SIG-M5 treated with dmso at 0.1 percent for 504 hours (cell line): ENCODE results near the gene COL13A1.

Experiments used
- DNase-seq: peaks from one replicate; lab custom pipeline; 2025; ENCODE audit not compliant: unreplicated experiment; lab: John Stamatoyannopoulos, UW

COL13A1 gene

DNA sequence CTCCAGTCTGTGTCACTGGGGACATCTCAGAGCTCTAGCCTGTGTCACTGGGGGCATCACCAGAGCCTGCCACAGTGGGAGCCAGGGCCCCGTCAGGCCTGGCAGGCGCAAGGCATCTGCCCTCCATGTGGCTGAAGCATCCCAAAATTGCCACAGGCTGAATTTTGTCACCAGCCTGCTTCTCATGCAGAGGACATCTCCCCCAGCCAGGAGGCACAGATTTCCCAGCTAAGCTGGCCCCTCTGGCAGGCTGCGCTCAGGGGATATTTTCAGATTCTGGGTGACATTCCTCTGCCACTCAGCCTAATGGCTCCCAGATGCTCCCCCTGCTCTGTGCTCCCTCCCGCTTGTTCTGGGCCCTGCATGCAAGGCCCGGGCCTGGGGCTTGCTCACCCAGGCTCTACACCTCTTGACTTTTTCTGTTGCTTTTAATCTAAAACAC, 64.6 kb downstream of the COL13A1 start:
- DNase-seq, result no peak

DNA sequence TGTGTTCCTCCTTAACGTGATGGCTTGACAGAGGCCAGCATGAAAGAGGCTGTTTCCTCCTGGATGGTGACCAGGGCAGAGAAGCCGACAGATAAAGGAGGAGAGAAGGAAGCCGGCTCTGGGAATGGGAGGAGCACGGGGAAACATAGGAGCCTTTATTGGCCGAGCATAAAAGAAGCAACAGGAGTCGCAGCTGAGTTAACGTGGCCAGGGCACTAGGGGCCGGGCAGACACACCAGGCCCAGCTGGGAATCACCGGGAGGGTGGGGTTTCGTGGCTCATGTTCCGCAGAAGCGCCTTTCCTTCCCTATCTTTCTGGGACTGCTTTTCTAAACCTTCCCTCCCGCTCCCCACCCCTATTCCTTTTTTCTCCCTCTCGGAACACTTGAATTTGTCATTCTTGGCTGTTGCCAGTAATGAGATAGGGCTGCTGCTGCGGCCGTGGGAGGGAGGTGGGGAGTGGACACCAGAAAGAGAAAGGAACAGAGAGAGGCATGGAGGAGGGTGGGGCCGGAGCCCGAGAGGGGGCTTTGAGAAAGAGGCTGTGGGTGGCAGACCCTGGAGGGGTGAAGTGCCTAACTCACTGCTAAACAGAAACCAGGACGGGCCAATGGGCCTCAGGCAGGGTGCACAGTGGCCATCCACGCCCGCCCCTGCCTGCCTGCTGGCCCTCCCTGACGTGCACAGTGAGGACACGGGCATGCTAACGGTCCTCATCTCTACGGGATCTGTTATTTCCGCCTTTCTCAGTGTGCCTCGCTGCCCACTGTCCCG, 65.2 kb downstream of the COL13A1 start:
- no peak for DNase-seq

DNA sequence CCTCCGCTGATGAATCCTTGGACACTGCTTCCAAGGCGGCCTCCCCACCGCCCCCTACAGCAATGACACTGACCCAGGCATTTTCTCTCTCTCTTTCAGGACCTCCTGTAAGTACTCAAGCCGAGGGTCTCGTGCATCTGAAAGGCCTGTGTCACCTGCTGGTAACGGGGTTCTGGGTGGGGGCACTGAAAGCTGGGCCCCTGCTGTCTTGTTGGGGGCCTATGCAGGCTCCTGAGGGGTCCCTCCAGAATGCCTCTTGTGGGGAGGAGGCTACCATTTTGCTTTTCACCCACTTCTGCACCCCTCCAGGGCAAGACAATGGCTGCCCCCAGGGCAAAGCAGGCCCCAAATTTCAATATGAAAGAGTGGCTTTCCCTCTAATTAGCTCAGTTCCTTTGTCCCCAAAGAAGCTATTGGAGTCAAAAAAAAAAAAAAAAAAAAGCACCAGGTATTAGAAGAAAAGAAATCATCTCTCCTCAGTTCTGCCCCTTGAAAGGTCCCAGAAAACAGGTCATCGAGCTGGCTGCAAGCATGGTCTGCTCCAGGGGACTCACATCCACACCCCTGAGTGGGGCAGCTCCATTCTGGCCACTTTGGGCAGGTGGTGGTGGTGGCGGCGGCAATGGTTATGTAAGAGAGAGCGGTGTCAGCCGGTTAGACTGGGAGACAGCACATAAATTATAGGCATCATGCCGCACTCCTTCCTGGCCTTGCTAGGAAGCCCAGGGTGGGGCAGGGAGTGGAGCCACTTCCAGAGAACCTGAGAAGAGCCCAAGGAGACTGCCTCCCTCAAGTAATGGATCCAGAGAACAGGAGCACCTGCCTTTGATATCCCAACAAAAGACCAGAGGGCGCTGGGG, 66.2 kb downstream of the COL13A1 start:
- no peak for DNase-seq

DNA sequence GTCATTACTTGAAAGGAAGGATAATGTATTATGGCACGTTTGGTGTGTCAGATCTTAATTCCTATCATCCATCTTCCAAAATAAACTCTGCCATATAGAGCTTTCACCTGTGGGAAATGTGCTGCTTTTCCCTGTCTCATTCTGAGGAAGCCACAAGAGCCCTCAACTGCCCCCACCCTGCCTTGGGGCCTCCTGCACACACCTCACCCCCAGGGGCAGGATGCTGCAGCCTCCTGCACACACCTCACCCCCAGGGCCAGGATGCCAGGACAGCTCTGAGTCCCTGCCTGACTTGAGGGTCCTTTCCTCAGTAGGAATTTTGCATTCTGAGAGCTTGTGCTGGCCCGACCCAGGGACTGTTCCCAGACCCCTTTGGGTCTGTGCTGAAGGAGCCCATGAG, 67.1 kb downstream of the COL13A1 start:
- no peak for DNase-seq

DNA sequence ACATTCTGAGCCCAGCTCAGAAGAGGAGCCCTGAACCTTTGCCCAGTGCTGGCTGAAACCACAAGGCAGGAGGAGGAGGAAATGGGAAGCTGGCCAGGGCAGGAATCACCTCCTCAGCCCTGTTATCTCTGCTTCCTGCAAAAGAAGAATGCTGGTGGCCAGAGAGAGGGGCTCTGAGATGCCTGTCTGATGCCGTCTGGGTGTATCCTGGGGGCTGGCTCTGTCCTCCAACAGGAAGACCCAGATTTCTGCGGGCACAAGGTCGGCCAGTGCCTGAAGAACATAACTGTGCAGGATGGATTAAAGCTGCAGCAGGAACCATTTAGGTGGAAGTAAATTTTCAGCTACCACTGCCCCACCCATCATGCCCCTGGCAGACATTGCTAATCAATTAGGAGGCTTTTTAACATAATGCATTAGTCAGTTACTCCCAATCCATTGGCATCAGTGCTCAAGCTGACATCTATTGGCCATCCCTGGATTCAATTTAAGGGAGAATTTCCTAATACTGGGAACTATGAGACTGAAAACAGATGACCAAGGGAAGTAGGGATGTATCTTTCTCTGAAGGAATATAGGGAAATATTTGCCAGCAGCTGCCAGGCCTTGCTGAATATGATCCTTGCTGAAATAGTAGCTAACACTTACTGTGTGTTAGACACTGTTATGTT, 67.7 kb downstream of the COL13A1 start:
- no peak for DNase-seq

DNA sequence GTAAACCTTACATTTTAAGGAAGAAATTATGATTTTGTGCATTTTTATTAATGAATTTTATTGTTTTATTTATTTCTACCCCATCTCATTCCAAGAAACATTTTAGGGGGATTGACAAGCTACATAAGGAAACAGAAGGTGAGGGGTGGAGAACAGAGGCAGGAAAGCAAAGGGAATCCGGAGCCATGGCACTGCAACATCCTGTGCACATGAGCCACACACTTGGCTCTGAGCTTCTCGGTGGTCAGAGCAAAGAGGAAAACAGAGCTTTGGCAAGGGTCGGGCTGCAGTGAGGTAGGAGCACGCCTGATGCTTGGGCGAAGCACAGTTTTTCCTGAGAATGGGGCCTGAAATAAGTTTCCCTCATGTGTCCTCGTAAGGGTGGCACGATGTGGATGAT, 68.9 kb downstream of the COL13A1 start:
- no peak for DNase-seq

DNA sequence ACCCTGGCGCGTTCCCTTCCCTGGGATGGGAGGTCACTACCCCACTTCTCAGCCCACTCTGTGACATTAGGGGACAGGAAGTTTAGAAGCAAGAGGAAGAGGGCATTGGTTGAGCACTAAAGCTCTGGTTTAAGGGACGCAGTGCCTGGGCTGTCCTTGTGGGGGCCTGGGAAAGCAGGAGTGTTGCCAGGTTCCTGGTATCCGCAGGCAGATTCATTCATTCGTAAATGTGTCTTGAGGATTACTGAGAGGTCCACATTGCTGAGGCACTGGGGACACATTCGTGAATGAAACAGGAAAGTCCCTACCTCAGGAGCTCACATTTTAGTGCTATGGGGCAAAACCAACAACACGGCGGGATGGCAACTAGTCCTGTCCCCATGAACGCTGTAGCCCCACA, 69.4 kb downstream of the COL13A1 start:
- DNase-seq, result no peak

DNA sequence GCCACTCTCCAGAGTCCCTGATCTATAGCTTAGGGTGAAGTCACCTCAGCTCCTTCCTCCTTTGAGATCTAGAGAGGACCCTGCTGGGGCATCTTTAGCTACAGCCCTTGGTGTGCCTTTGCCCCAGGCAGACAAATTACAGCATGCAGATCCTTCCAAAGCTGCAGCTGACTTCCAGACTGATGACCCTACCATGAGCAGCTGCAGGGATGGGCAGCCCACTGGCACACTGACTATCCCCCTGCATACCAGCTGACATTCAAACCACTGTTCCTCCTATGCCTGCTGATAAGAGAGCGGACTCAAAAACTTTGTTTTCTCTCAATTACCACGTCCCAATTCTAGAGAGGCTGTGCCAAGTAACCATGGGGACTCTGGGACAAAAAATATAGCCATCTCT, 70.6 kb downstream of the COL13A1 start:
- no peak for DNase-seq

DNA sequence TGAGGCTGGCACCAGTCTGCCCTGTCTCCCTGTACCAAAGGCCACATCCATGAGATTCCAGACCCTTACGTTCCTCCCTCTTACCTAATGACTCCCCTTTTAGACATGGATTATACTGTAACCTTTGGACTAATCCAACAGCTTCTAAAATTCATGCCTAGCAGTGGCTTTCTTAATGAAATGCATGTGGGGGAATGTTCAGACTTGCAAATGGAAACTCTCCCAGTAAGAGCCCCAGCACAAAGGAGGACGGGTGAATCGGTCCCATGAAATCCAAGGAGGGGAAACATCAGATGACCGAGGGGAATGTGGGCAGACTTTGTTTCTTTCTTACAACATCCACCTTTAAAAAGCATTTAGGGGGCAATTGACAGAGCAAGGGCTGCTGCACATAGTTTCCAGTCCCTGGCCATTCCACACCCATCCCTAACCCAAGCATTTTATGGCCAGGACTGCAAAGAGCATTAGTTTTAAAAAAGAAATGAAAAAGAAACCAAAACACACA, 71.5 kb downstream of the COL13A1 start:
- DNase-seq, result no peak

DNA sequence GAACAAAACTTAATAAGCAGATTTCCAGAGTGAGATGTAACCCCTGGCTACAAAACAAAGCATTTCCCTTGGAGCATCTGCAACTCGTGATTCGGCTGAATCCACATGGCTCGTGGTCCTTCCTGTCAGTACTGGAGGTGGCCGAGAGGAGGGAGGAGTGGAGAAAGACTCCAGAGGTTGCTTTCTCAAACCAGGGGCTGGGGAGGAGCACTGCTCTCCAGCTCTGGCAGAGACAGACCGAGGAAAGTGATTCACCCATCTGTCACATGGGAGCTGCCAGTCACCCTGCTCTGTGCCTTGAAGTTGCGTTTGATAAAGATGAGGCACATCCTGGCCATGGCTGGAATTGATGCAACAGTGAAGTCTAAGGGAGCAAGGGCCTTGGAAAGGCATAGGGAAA, 72.7 kb downstream of the COL13A1 start:
- DNase-seq, result no peak

DNA sequence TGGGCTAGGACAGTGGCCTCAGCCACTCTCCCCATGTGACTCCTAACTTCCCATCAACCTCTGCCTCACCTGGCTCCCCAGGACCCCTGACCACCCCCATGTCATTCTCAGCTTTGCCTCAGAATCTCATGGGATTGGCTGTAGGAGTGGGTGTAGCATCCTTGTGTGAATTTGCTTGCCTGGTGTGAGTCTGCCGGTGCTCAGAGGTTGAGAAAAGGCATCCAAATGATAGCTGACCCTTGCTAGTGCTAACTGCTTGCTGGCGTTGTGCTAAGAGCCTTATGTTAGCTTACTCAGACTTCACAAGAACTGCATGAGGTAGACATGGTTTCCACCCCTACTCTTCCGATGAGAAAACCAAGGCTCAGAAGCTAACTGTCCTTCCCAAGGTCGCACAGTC, 74.2 kb downstream of the COL13A1 start:
- DNase-seq, result no peak

DNA sequence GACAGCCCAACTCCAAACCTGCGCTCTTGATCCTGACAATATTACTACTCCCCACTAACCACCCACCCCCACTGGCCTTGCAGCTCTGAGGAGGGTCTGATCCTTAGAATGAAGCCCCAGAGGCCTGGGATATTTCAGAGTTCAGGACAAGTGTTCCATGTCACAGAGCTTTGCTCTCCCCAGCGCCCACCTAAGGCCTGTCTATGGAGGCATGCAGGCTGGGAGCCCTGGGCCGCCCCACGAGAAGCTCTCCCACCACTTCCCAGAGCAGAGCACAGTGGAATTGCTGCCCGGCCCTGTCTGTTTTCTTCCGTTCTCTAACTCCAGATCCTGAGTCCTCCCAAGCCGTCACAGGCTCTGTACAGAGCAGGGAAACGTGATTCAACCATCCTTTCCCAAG, 74.6 kb downstream of the COL13A1 start:
- DNase-seq, result no peak

DNA sequence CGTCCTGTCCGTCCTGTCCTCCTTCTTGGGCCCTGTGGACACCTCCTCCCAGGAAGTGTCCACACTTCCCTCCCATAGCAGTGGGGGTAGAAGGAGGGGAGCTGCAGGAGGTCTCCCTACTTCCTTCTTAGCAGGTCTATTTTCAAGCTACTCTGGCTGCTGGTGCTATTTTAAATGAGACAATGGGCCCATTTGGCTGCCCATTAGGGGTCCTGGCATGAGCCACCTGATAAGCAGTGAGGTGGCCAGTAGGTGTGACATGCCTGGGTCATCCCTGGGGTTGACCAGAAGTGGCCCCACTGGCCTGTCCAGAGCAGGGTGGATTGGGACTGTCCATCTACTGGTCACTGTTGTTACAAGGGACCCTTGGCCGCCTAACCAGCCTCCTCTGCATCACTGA, 75.2 kb downstream of the COL13A1 start:
- DNase-seq, result no peak

DNA sequence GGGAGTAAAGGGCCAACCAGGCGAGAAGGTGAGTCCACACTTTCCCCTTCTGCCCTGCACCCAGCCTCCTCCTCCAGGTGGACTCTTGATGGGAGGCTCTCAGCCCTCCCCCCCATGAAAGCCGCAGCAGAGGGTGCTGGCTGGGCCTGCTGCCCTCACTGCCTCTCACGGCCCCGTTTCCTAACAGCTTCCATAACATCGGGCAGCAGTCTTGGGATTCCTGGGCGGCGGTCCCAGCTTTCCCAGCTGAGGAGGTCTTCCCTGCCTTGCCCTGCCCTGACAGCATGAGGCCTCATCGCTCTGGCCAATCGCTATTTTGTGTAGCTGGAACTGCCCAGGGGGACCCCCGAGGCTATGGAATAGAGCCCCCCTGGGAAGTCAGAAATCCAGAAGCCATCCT, 76.3 kb downstream of the COL13A1 start:
- DNase-seq, result no peak

DNA sequence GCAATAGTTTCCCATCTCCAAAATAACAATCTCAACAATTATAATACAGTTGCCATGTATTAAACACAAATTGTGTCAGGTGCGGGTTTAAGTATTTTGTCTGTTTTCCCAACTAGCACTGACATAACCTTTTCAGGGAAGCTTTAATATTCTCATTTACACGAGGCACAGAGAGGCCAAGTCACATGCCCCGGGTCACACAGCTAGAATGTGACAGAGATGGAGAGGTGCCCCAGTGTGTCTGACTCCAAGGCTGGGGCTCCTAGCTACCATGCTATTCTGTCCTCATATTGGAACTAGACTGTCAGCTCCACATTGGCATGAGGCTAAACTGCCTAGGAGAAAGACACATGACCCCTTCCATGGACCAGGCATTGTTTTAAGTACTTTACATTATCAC, 77.2 kb downstream of the COL13A1 start:
- no peak for DNase-seq

DNA sequence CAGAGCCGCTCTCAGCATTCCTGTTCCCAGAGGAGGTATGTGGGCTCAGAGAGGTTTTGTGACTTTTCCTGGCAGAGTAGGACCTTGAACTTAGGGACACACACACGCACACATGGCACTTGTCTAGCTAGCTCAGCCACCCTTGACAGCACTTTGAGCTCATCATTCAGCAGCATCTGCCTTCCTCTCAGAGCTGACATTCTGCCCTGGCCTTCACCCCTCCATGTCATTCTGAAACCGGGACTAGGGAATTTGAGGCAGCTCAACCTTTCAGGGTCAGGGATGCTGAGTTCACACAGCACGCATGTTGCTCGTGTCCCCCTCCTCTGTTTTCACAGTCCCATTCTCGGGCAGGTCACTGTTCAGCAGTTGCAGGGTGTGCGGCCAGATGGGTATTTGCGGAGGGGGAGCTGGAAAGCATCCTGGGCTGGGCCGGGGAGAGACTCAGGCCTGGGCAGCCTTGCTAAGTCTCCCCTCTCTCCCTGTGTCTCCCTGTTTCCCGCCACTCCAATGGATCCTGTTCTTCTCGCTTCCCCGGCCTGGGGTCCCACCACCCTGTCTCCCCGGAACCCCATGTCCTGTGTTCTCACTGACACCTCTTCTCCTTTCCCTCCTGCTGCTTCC, 78.0 kb downstream of the COL13A1 start:
- DNase-seq, result no peak

DNA sequence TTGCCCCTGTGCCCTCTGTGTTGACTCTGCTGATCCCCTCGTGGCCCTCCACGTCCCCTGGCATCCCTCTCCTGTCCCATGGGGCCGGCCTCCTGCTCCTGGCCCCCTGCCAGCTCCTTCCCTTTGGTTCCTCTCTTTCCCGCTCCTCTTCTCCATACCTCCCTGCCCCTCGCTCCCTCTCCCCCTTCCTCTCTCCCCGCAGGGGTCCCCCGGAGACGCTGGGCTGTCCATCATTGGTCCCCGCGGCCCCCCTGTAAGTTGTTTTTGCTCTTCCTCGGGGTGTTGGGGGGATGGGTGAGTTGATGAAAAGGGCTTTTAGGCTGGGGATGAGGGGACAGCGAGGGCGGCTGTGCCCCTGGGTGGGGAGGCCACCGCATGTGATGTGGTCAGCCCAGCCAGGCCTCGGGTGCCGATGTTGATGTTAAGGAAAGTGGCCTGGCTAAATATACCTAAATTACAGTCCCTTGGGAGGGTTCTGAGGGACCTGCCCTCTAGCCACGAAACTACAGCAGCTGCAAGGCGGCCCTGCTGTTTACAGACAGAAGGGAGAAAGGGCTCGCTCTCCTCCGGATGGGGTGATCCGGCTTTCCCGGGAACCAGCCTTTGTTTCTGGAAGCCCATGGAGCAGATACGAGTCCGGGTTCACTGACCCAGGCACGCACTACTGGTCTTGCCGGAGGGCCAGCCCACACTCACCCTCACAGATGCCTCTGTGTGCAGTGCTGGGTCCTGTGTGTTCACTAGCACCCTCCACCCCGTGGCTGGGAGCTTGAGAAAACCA, 78.8 kb downstream of the COL13A1 start:
- no peak for DNase-seq

DNA sequence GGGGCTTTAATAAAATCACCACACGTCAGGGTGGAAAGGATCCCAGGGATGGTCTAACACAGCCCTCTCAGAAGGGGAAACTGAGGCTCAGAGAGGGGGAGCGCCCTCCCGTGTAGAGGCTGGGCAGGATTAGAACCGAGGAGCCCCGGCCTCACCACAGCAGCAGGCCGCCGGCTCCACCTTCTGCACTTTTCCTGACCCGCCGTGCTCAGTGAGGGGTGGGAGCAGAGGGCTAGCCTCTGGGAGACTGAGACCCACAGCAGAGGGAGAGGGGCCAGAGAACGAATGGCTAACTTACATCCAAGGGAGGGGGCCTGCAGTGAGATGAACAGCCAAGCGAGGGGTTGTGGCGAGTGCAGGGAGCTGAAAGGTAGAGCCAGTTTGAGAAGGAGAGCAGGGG, 79.5 kb downstream of the COL13A1 start:
- DNase-seq, result no peak

DNA sequence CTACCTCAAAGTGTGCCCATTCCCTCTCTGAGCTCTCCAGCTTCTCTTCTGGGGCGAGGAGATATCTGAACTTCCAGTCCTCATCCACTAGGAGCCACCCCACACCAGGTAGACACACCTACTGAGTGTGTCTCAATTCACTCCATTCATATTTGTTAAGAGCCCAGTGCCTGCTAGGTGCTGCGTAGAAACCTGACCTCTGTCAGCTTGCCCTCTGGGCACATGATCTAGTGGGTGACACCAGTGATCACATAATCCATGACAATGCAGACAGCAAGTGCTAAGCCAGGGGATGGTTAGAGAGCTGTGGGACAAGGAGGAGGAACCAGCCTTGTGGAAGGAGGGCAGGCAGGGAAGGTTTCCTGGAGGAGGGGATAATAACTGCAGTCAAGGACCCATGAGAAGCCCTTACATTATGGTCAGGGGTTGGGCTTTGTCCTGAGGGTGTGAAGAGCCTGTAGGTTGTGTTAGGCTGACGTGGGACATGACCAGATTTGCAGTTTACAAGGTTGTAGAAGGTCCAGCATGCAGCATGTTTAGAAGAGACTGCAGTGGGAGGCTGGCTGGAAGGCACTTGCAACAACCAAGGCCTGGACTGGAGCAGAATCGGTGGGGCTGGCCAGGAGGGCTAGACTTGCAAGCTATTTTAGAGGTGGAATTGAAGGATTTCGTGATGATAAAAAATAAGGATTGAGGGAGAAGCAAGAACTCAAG, 81.8 kb downstream of the COL13A1 start:
- DNase-seq, result no peak

DNA sequence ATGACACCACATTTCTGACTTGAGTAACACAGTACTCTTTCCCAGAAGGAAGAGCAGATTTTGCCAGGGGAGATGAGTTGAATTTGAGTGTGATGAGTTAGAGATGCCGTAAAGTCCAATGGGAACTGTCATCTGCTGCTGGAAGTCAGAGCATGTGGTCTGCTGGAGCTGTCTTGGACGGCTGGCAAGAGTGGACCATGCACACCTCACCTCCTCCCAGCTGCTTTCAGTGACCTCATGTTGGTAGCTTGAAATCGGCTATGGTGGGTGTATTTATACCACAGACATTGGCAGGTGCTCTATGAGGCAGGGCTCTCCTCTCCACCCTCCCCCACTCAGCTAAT, 82.3 kb downstream of the COL13A1 start:
- DNase-seq, result no peak
